GM23338 (cell line): ENCODE measurements around the gene B3GAT3. TPM values are rescaled to one million over a fixed set of nuclear protein-coding genes. Genes with fewer than 3 reads are reported as not detected.

Experiments used
- ATAC-seq: fragments of 200-7000 bp; cut with Tn5 transposase; 3 replicates; pipeline ENCODE4 v1.9.1; 2020
- DNase-seq: peaks from one replicate; pipeline ENCODE4 v3.0.0-alpha.2; 2015; ENCODE audit warnings: low spot score
- H2AFZ ChIP-seq: fragments of 200-600 bp; sonication (generic); 2 replicates; pipeline ENCODE4 v1.8.0; 2016; ENCODE audit warnings: antibody characterized with exemption, mild to moderate bottlenecking, moderate library complexity
- H3F3A ChIP-seq: fragments of 200-600 bp; sonication (generic); replicated peaks from 2 replicates; pipeline ENCODE4 v1.8.0; 2017; ENCODE audit warnings: antibody characterized with exemption, mixed run types, low read depth
- H3K27ac ChIP-seq: fragments of 200-600 bp; sonication (generic); 2 replicates; pipeline ENCODE4 v1.6.1; 2016; ENCODE audit warnings: low read depth
- H3K27me3 ChIP-seq: fragments of 200-600 bp; sonication (generic); 2 replicates; pipeline ENCODE4 v1.8.0; 2016; ENCODE audit warnings: mild to moderate bottlenecking, mixed run types, moderate library complexity; ENCODE audit not compliant: insufficient read depth
- H3K36me3 ChIP-seq: fragments of 200-600 bp; sonication (generic); 2 replicates; pipeline ENCODE4 v1.8.0; 2016; ENCODE audit warnings: mild to moderate bottlenecking; ENCODE audit not compliant: insufficient read depth
- H3K4me1 ChIP-seq: fragments of 200-600 bp; sonication (generic); 2 replicates; pipeline ENCODE4 v1.8.0; 2016; ENCODE audit warnings: mild to moderate bottlenecking, moderate library complexity; ENCODE audit not compliant: insufficient read depth
- H3K4me2 ChIP-seq: fragments of 200-600 bp; sonication (generic); 2 replicates; pipeline ENCODE4 v1.7.1; 2017; ENCODE audit warnings: mixed run types
- H3K4me3 ChIP-seq: fragments of 200-600 bp; sonication (generic); 2 replicates; pipeline ENCODE4 v1.6.1; 2016; ENCODE audit warnings: mixed run types
- H3K79me2 ChIP-seq: fragments of 200-600 bp; sonication (generic); replicated peaks from 2 replicates; pipeline ENCODE4 v1.8.0; 2017; ENCODE audit warnings: mild to moderate bottlenecking; ENCODE audit not compliant: insufficient read depth
- H3K9me2 ChIP-seq: fragments of 200-600 bp; sonication (generic); 2 replicates; pipeline ENCODE4 v1.8.0; 2017; ENCODE audit not compliant: insufficient read depth
- H4K20me1 ChIP-seq: fragments of 200-600 bp; sonication (generic); replicated peaks from 2 replicates; pipeline ENCODE4 v1.8.0; 2017; ENCODE audit warnings: mild to moderate bottlenecking; ENCODE audit not compliant: insufficient read depth
- H3K27ac Mint-ChIP-seq: 2 replicates; pipeline ENCODE4 v1.8.0; 2020; ENCODE audit warnings: inconsistent platforms, mild to moderate bottlenecking, moderate library complexity, mixed read lengths
- H3K27me3 Mint-ChIP-seq: 3 replicates; pipeline ENCODE4 v1.8.0; 2022; ENCODE audit warnings: low read depth, mild to moderate bottlenecking, moderate library complexity, mixed read lengths, inconsistent platforms; ENCODE audit not compliant: insufficient read depth, poor library complexity
- H3K36me3 Mint-ChIP-seq: 3 replicates; pipeline ENCODE4 v1.8.0; 2021; ENCODE audit warnings: low read depth, mild to moderate bottlenecking, inconsistent platforms, moderate library complexity, mixed read lengths
- H3K4me1 Mint-ChIP-seq: 3 replicates; pipeline ENCODE4 v1.8.0; 2020; ENCODE audit warnings: mild to moderate bottlenecking, inconsistent platforms, mixed read lengths
- H3K4me3 Mint-ChIP-seq: 3 replicates; pipeline ENCODE4 v1.8.0; 2021; ENCODE audit warnings: moderate library complexity, mild to moderate bottlenecking, inconsistent platforms, mixed read lengths
- H3K9me3 Mint-ChIP-seq: 3 replicates; pipeline ENCODE4 v1.8.0; 2020; ENCODE audit warnings: moderate library complexity, mild to moderate bottlenecking, inconsistent platforms, mixed read lengths
- CREB1 ChIP-seq: fragments of 250-450 bp; sonication (Bioruptor Pico); IDR thresholded peaks from 2 replicates; pipeline ENCODE4 v1.5.0; 2020; ENCODE audit warnings: low read depth, mild to moderate bottlenecking, moderate library complexity
- ETS1 ChIP-seq: IDR thresholded peaks from 2 replicates; pipeline ENCODE4 v1.6.1; 2016; ENCODE audit warnings: antibody characterized with exemption
- EZH2 ChIP-seq: fragments of 200-600 bp; sonication (generic); IDR thresholded peaks from one replicate; pipeline ENCODE4 v1.8.0; 2017; ENCODE audit warnings: antibody characterized with exemption, mild to moderate bottlenecking, low read depth; ENCODE audit not compliant: unreplicated experiment
- EZH2phosphoT487 ChIP-seq: fragments of 200-600 bp; sonication (generic); IDR thresholded peaks from one replicate; pipeline ENCODE4 v1.8.1; 2018; ENCODE audit warnings: antibody characterized with exemption; ENCODE audit not compliant: unreplicated experiment
- JUNB ChIP-seq: IDR thresholded peaks from one replicate; pipeline ENCODE4 v1.6.1; 2016; ENCODE audit warnings: antibody characterized with exemption; ENCODE audit not compliant: unreplicated experiment
- NANOG ChIP-seq: IDR thresholded peaks from 2 replicates; pipeline ENCODE4 v1.6.1; 2016; ENCODE audit warnings: antibody characterized with exemption, borderline replicate concordance
- POLR2AphosphoS5 ChIP-seq: IDR thresholded peaks from 2 replicates; pipeline ENCODE4 v1.6.1; 2016; ENCODE audit warnings: antibody characterized with exemption, low read depth
- REST ChIP-seq: IDR thresholded peaks from one replicate; pipeline ENCODE4 v1.6.1; 2018; ENCODE audit warnings: antibody characterized with exemption; ENCODE audit not compliant: unreplicated experiment
- STAT1 ChIP-seq: IDR thresholded peaks from one replicate; pipeline ENCODE4 v1.6.1; 2016; ENCODE audit warnings: antibody characterized with exemption; ENCODE audit not compliant: unreplicated experiment
- ZNF114 ChIP-seq: fragments of 250-450 bp; sonication (Bioruptor Pico); IDR thresholded peaks from 2 replicates; pipeline ENCODE4 v1.5.0; 2020; ENCODE audit warnings: mild to moderate bottlenecking, moderate library complexity
- ZNF331 ChIP-seq: fragments of 250-450 bp; sonication (Bioruptor Pico); IDR thresholded peaks from 2 replicates; pipeline ENCODE4 v1.5.0; 2020; ENCODE audit warnings: low read depth, mild to moderate bottlenecking, moderate library complexity
- ZNF462 ChIP-seq: fragments of 250-450 bp; sonication (Bioruptor Pico); IDR thresholded peaks from 2 replicates; pipeline ENCODE4 v1.5.0; 2020; ENCODE audit warnings: mild to moderate bottlenecking, moderate library complexity
- polyA plus RNA-seq: library from polyadenylated mRNA; unstranded; fragments of >200 nt; fragmentation: Nextera tagmentation; extraction: Ambion mirVana; gene quantifications from 2 replicates; pipeline ENCODE4 v1.2.1, GENCODE V29; 2016
- total RNA-seq: library from RNA; depleted of rRNA; stranded (reverse); fragments of >200 nt; shearing (Covaris generic); gene quantifications from 2 replicates; pipeline ENCODE4 v1.2.3, GENCODE V29; 2014
- TF ChIP-seq, protein P1 (sequence below), 2 experiments: fragments of 200-600 bp in 1 of 2; sonication (generic) in 1 of 2; conservative IDR thresholded peaks; 2 replicates each; pipeline versions ENCODE4 v1.5.1 to v1.6.1; 2016 to 2017; ENCODE audit warnings: antibody characterized with exemption in 2 of 2, low read depth in 2 of 2, mild to moderate bottlenecking in 2 of 2, moderate library complexity in 1 of 2

B3GAT3 gene
- total and polyA plus RNA-seq, 2 experiments from 2014 or later: 16.4 to 18.4 TPM

GRCh38 chr11:62599901-62600300, 21.9 kb downstream of the B3GAT3 start:
- H3K4me2 ChIP-seq: peak overlapping the region; percentile 88
- no peak for DNase-seq
- peaks cover 36% of the 10 kb centered on the region for H3F3A ChIP-seq
- Mint-ChIP-seq H3K27me3 (peaks cover 35% of the 10 kb centered on the region), H3K36me3 (peaks cover 64% of the 10 kb centered on the region), H3K4me1 (peaks cover 44% of the 10 kb centered on the region), H3K27ac (peak overlapping the region; percentile 3; the same call in 1 of the 2 replicates), H3K9me3 (no peaks in the 10 kb centered on the region; the same call in 2 of the 3 replicates), H3K4me3 (peak overlapping the region; percentile 91)
- peaks cover 41% of the 10 kb centered on the region for H3K27me3 ChIP-seq
- ATAC-seq: no peak
- H3K79me2 ChIP-seq: peaks cover 23% of the 10 kb centered on the region
- no peak overlapping the region for H2AFZ ChIP-seq
- no peak overlapping the region for H3K27ac ChIP-seq
- peaks cover 26% of the 10 kb centered on the region for H3K36me3 ChIP-seq
- peaks cover 28% of the 10 kb centered on the region for H4K20me1 ChIP-seq
- H3K4me1 ChIP-seq: peaks cover 18% of the 10 kb centered on the region; the same call in 1 of the 2 replicates
- TF ChIP-seq EZH2: no peak
- TF ChIP-seq, protein P1, sequence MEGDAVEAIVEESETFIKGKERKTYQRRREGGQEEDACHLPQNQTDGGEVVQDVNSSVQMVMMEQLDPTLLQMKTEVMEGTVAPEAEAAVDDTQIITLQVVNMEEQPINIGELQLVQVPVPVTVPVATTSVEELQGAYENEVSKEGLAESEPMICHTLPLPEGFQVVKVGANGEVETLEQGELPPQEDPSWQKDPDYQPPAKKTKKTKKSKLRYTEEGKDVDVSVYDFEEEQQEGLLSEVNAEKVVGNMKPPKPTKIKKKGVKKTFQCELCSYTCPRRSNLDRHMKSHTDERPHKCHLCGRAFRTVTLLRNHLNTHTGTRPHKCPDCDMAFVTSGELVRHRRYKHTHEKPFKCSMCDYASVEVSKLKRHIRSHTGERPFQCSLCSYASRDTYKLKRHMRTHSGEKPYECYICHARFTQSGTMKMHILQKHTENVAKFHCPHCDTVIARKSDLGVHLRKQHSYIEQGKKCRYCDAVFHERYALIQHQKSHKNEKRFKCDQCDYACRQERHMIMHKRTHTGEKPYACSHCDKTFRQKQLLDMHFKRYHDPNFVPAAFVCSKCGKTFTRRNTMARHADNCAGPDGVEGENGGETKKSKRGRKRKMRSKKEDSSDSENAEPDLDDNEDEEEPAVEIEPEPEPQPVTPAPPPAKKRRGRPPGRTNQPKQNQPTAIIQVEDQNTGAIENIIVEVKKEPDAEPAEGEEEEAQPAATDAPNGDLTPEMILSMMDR (conservative IDR thresholded peaks at IDR 0.05; ENCODE audit: low read depth in 2 of 2): no peak
- TF ChIP-seq STAT1: no peak
- no peak for TF ChIP-seq POLR2AphosphoS5
- no peak for TF ChIP-seq JUNB
- no peak for TF ChIP-seq NANOG
- no peak for TF ChIP-seq ZNF462 (CRISPR knock-in tag)
- TF ChIP-seq ETS1: no peak
- no peak for TF ChIP-seq CREB1 (CRISPR knock-in tag)
- TF ChIP-seq EZH2phosphoT487: no peak
- no peak for TF ChIP-seq REST
- no peak for TF ChIP-seq ZNF114
- no peak for TF ChIP-seq ZNF331 (CRISPR knock-in tag)
- no peaks in the 10 kb centered on the region for H3K9me2 ChIP-seq
- peak overlapping the region; percentile 96 for H3K4me3 ChIP-seq
